ENCODE results near the gene MOV10L1. TPM values are rescaled to one million over a fixed set of nuclear protein-coding genes. Genes with fewer than 3 reads are reported as not detected.

The MOV10L1 gene
- polyA plus RNA-seq, 3 donors: 0.18 to 0.35 TPM; not detected in 1

GRCh38 chr22:50161508-50162390 is 71.9 kb downstream of the MOV10L1 start:
- H3K9me3 Mint-ChIP-seq: peaks cover 0 to 7% (median 2%) of the 10 kb centered on the region in 7 donors
- no peaks in the 10 kb centered on the region for H3K36me3 ChIP-seq (replicated peaks in 1 of 2; ENCODE audit: control insufficient read depth in 1 of 2, insufficient read depth in 2 of 2, low read length in 2 of 2)
- H3K27me3 Mint-ChIP-seq (ENCODE audit: low read depth in 3 of 3): peaks cover 5 to 24% (median 8%) of the 10 kb centered on the region in 3 donors
- H3K4me3 ChIP-seq (replicated peaks in 1 of 3; ENCODE audit: low read depth in 2 of 3, low read length in 3 of 3): no peak overlapping the region
- no peaks in the 10 kb centered on the region for H3K27me3 ChIP-seq (ENCODE audit: control insufficient read depth in 2 of 2, insufficient read depth in 2 of 2, low read length in 2 of 2)
- H2AFZ ChIP-seq (ENCODE audit: insufficient read depth, low read depth, low read length, poor library complexity, severe bottlenecking): no peak overlapping the region
- intact Hi-C loops (cut with micrococcal nuclease): no loop called here
- H3K36me3 Mint-ChIP-seq: no peaks in the 10 kb centered on the region
- no peaks in the 10 kb centered on the region for H3K9me3 ChIP-seq (replicated peaks in 1 of 2; ENCODE audit: control insufficient read depth in 1 of 2, insufficient read depth in 1 of 2, low read length in 2 of 2)
- no peak for DNase-seq
- no peak overlapping the region for H3K4me2 ChIP-seq (replicated peaks; ENCODE audit: extremely low read depth, low read length, poor library complexity, severe bottlenecking)
- no peaks in the 10 kb centered on the region for H3K79me2 ChIP-seq (ENCODE audit: insufficient read depth, low read length)
- WGBS (ENCODE audit: insufficient coverage): 96% methylated on average over 22 of the region's 23 CpGs
- H3K4me1 ChIP-seq (ENCODE audit: control insufficient read depth in 1 of 2, insufficient read depth in 2 of 2, low read length in 2 of 2): no peaks in the 10 kb centered on the region
- H3K27ac Mint-ChIP-seq: peak overlapping the region in 1 of 7 donors; percentile 28
- H3K4me3 Mint-ChIP-seq: no peak overlapping the region
- no peak overlapping the region for H3K27ac ChIP-seq (ENCODE audit: low read depth in 1 of 2, low read length in 2 of 2)
- no peaks in the 10 kb centered on the region for H3K4me1 Mint-ChIP-seq
- no peak for TF ChIP-seq CTCF (IDR thresholded peaks at IDR 0.05)
- H4K20me1 ChIP-seq (ENCODE audit: insufficient read depth, low read length): no peaks in the 10 kb centered on the region
- no peak overlapping the region for H3K9ac ChIP-seq (ENCODE audit: insufficient read depth, low read length, poor library complexity, severe bottlenecking)

GRCh38 chr22:50162391-50162956 is 72.7 kb downstream of the MOV10L1 start:
- 87% methylated on average over 9 of the region's 10 CpGs for WGBS (ENCODE audit: insufficient coverage)
- no peaks in the 10 kb centered on the region for H3K4me1 Mint-ChIP-seq
- intact Hi-C loops (cut with micrococcal nuclease): no loop called here
- H3K4me3 Mint-ChIP-seq: no peak overlapping the region
- TF ChIP-seq CTCF (IDR thresholded peaks at IDR 0.05): no peak
- no peak overlapping the region for H3K4me2 ChIP-seq (replicated peaks; ENCODE audit: extremely low read depth, low read length, poor library complexity, severe bottlenecking)
- no peak for DNase-seq
- no peaks in the 10 kb centered on the region for H3K36me3 Mint-ChIP-seq
- H3K27ac Mint-ChIP-seq: peak overlapping the region in 1 of 7 donors; percentile 33
- no peak overlapping the region for H3K4me3 ChIP-seq (replicated peaks in 1 of 3; ENCODE audit: low read depth in 2 of 3, low read length in 3 of 3)
- no peaks in the 10 kb centered on the region for H3K9me3 ChIP-seq (replicated peaks in 1 of 2; ENCODE audit: control insufficient read depth in 1 of 2, insufficient read depth in 1 of 2, low read length in 2 of 2)
- H3K79me2 ChIP-seq (ENCODE audit: insufficient read depth, low read length): no peaks in the 10 kb centered on the region
- peaks cover 0 to 7% (median 4%) of the 10 kb centered on the region in 7 donors for H3K9me3 Mint-ChIP-seq
- H2AFZ ChIP-seq (ENCODE audit: insufficient read depth, low read depth, low read length, poor library complexity, severe bottlenecking): no peak overlapping the region
- peaks cover 11 to 32% (median 14%) of the 10 kb centered on the region in 3 donors for H3K27me3 Mint-ChIP-seq (ENCODE audit: low read depth in 3 of 3)
- no peak overlapping the region for H3K9ac ChIP-seq (ENCODE audit: insufficient read depth, low read length, poor library complexity, severe bottlenecking)
- no peak overlapping the region for H3K27ac ChIP-seq (ENCODE audit: low read depth in 1 of 2, low read length in 2 of 2)
- no peaks in the 10 kb centered on the region for H4K20me1 ChIP-seq (ENCODE audit: insufficient read depth, low read length)
- no peaks in the 10 kb centered on the region for H3K27me3 ChIP-seq (ENCODE audit: control insufficient read depth in 2 of 2, insufficient read depth in 2 of 2, low read length in 2 of 2)
- no peaks in the 10 kb centered on the region for H3K4me1 ChIP-seq (ENCODE audit: control insufficient read depth in 1 of 2, insufficient read depth in 2 of 2, low read length in 2 of 2)
- no peaks in the 10 kb centered on the region for H3K36me3 ChIP-seq (replicated peaks in 1 of 2; ENCODE audit: control insufficient read depth in 1 of 2, insufficient read depth in 2 of 2, low read length in 2 of 2)

Measured in CD14-positive monocyte (primary cell).